Heart right ventricle (tissue), 16 donors: Measurements from ENCODE around the gene NFKB1. TPM values are rescaled to one million over a fixed set of nuclear protein-coding genes. Genes with fewer than 3 reads are reported as not detected.
A peak's percentile ranks its signal among the peaks of the same experiment; 100 is the strongest.

Source experiments
- ATAC-seq, 8 donors: fragments of 200-7000 bp; cut with Tn5 transposase; one replicate each; pipeline ENCODE4 v1.9.1; 2020; ENCODE audit warnings: mild to moderate bottlenecking in 8 of 8, moderate library complexity in 8 of 8, moderate number of reproducible peaks in 1 of 8
- DNase-seq, 2 donors: peaks; one replicate each; pipeline ENCODE4 v3.0.0-alpha.2; 2020
- H3K27ac ChIP-seq, 10 donors: fragments of 200-600 bp; sonication (generic) in 2 of 10; one replicate each; pipeline versions ENCODE4 v1.5.0 to v1.8.0; 2020 to 2022; ENCODE audit warnings: mild to moderate bottlenecking in 3 of 10
- H3K27me3 ChIP-seq, 7 donors: fragments of 200-600 bp; one replicate each; pipeline ENCODE4 v1.8.0; 2021 to 2022; ENCODE audit warnings: mild to moderate bottlenecking in 2 of 7
- H3K36me3 ChIP-seq, 9 donors: fragments of 200-600 bp; sonication (generic) in 1 of 9; one replicate each; pipeline versions ENCODE4 v1.5.0 to v1.8.0; 2020 to 2022; ENCODE audit warnings: mild to moderate bottlenecking in 2 of 9
- H3K4me1 ChIP-seq, 9 donors: fragments of 200-600 bp; sonication (generic) in 1 of 9; one replicate each; pipeline versions ENCODE4 v1.5.0 to v1.8.0; 2020 to 2022; ENCODE audit warnings: mild to moderate bottlenecking in 4 of 9
- H3K4me3 ChIP-seq, 10 donors: fragments of 200-600 bp; sonication (generic) in 2 of 10; one replicate each; pipeline versions ENCODE4 v1.5.0 to v1.8.0; 2020 to 2022; ENCODE audit warnings: mild to moderate bottlenecking in 7 of 10, moderate library complexity in 2 of 10
- H3K9me3 ChIP-seq, 11 donors: fragments of 200-600 bp in 10 of 11; sonication (generic) in 2 of 11; one replicate each; pipeline versions ENCODE4 v1.5.0 to v1.8.0; 2013 to 2022; ENCODE audit warnings: mild to moderate bottlenecking in 2 of 11, control low read depth in 1 of 11, moderate library complexity in 1 of 11
- WGBS, 2 donors: extraction: QIAGEN DNeasy Blood & Tissue Kit; methylation state at CpG; one replicate each; pipeline ENCODE4 v1.1.7; 2013; ENCODE audit warnings: inconsistent platforms in 1 of 2; 5-methylcytosine and 5-hydroxymethylcytosine counted together
- intact Hi-C, 10 donors: fragments of 100-400 bp; cut with DNase I; formaldehyde crosslinking; loops; one replicate each; pipeline versions ENCODE4 v1.11.1 to v1.14.2; 2022
- polyA plus RNA-seq, 2 donors: library from polyadenylated mRNA; stranded (reverse); fragments of 200-250 nt; gene quantifications; one replicate each; pipeline ENCODE4 v1.2.3, GENCODE V29; 2013
- total RNA-seq, 10 donors: library from RNA; stranded (reverse); fragmentation: NEBNext Ultra II Directional in 3 of 10; extraction: Animal tissue kit (Norgen Biotek cat#: 25700) in 3 of 10; gene quantifications; one replicate each; pipeline versions ENCODE4 v1.2.1 to v1.2.4, GENCODE V29; 2021 to 2023
- TF ChIP-seq, protein P1 (sequence below), 9 donors: fragments of 200-600 bp; sonication (generic) in 2 of 9; IDR thresholded peaks; one replicate each; pipeline versions ENCODE4 v1.5.0 to v1.8.0; 2021 to 2022; ENCODE audit warnings: antibody characterized with exemption in 9 of 9, mild to moderate bottlenecking in 5 of 9, moderate library complexity in 1 of 9
- donor health status: Arrhythmogenic right ventricular cardiomyopathy.
- donor health status: ischemic (EF 13 %, LVEDD 7.1; RV severe dilation, severe dysfunction).
- donor health status: healthy with polysubstance abuse.
- donor health status: DM: no; HTN: yes; CAD: no.
- donor health status: DM: no; HTN: no; CAD: no.
- donor health status: ischemic (EF 25% LVEDD 6.9; RV normal size, moderate dysfunction).
- donor health status: ischemic (EF 25% LVEDD 5.7; RV mildly dilated, moderate dysfunction).
- donor health status: healthy.
- donor health status: DM: yes; HTN: yes; CAD: no.
- donor health status: Ischemic cardiomyopathy.
- donor health status: ischemic (EF 35%, LVEDD 5.7; RV mildly dilated, moderate dysfunction).
- donor health status: nonischemic (EF 11% LVEDD 7.7; RV severe dilation, severe dysfunction).
- donor health status: DM: yes; HTN: yes; CAD: no.
- donor health status: PGD.
- donor health status: ischemic (EF 29% LVEDD 5.4; RV normal size, mild dysfunction).
- donor health status: nonischemic (EF 23%, LVEDD 6.1; RV moderate dilation, normal function).

Gene NFKB1
- total and polyA plus RNA-seq, 12 donors: 4.5 to 30.3 (median 19.9) TPM

DNA sequence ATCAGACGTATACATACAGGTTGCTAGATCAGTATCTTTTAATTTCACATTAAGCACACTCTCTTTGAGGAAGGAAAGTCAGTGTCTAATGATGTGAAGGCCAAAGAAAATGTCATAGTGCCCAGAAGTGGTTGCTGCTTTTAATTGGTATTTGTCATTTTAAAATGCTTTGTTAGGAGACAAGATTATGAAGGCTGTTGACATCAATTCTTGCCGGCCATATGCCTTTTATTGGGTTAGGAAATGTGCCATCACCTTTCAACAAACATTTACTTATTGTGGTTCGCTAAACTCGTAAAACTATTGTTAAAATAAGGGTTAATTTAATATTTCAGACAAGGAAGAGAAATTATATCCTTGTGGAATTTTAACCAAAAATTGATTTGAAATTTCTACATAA lies 32.2 kb downstream of the NFKB1 start:
- no peak for DNase-seq
- Histone ChIP-seq H3K36me3 (peaks cover 0 to 63% (median 2%) of the 10 kb centered on the region in 9 donors), H3K27ac (no peak overlapping the region), H3K27me3 (no peaks in the 10 kb centered on the region), H3K4me1 (peaks cover 0 to 34% (median 7%) of the 10 kb centered on the region in 9 donors), H3K4me3 (no peak overlapping the region), H3K9me3 (no peaks in the 10 kb centered on the region)
- intact Hi-C loops: no loop called here
- 93 to 96% methylated on average over 4 of the region's 4 CpGs for WGBS, 2 donors
- ATAC-seq: no peak
- TF ChIP-seq, protein P1, sequence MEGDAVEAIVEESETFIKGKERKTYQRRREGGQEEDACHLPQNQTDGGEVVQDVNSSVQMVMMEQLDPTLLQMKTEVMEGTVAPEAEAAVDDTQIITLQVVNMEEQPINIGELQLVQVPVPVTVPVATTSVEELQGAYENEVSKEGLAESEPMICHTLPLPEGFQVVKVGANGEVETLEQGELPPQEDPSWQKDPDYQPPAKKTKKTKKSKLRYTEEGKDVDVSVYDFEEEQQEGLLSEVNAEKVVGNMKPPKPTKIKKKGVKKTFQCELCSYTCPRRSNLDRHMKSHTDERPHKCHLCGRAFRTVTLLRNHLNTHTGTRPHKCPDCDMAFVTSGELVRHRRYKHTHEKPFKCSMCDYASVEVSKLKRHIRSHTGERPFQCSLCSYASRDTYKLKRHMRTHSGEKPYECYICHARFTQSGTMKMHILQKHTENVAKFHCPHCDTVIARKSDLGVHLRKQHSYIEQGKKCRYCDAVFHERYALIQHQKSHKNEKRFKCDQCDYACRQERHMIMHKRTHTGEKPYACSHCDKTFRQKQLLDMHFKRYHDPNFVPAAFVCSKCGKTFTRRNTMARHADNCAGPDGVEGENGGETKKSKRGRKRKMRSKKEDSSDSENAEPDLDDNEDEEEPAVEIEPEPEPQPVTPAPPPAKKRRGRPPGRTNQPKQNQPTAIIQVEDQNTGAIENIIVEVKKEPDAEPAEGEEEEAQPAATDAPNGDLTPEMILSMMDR (IDR thresholded peaks at IDR 0.05): no peak

DNA sequence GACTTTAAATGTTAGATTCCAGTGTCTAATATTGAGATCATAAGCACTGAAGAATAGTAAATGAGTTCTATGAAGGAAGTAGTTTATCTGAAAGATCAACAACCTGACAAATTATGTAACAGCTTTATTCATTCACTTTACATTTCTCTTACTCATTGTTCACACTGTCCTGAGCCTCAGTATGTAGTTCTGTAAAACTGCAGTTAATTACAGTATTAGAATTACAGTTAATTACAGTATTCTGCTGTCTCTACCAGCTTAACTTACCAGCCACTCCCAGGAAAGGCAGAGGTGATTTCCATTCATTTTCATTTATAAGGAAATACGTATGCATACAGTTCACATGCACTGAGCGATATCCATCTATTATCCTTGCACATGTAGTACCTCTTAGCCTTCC lies 32.7 kb downstream of the NFKB1 start:
- no peaks in the 10 kb centered on the region for H3K9me3 ChIP-seq
- ATAC-seq (no peak), DNase-seq (no peak)
- H3K27me3 ChIP-seq: no peaks in the 10 kb centered on the region
- peaks cover 0 to 28% (median 1%) of the 10 kb centered on the region in 9 donors for H3K4me1 ChIP-seq
- no peak overlapping the region for H3K27ac ChIP-seq
- TF ChIP-seq, protein P1 (IDR thresholded peaks at IDR 0.05): no peak
- H3K4me3 ChIP-seq: no peak overlapping the region
- peaks cover 0 to 68% (median 2%) of the 10 kb centered on the region in 9 donors for H3K36me3 ChIP-seq
- WGBS, 2 donors: 87 to 88% methylated on average over 2 of the region's 2 CpGs
- intact Hi-C loops: no loop called here

DNA sequence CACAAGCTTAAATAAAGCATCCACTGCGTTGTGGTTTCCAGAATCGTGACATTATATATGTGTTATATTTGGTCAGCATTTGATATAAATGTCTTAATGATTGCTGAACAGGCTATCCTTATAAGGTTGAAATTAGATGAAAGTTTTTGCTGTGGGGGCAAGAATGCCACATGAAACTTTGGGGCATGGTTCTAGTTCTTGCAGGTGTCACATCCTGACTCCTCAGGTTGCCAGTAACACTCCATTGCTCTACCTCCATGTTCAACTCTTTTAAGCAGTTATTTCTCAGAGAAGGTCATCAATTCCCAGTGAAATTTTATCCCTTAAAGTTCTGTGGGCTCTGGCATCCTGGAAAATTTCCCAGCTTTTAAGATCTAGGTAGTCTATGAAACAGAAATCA lies 33.7 kb downstream of the NFKB1 start:
- peaks cover 0 to 75% (median 6%) of the 10 kb centered on the region in 9 donors for H3K36me3 ChIP-seq
- DNase-seq: no peak
- no peaks in the 10 kb centered on the region for H3K27me3 ChIP-seq
- ATAC-seq: no peak
- intact Hi-C loops: no loop called here
- 93 to 96% methylated on average over 2 of the region's 2 CpGs for WGBS, 2 donors
- H3K9me3 ChIP-seq: no peaks in the 10 kb centered on the region
- no peak overlapping the region for H3K27ac ChIP-seq
- TF ChIP-seq, protein P1 (IDR thresholded peaks at IDR 0.05): no peak
- H3K4me1 ChIP-seq: peaks cover 0 to 25% (median 0%) of the 10 kb centered on the region in 9 donors
- H3K4me3 ChIP-seq: no peak overlapping the region

DNA sequence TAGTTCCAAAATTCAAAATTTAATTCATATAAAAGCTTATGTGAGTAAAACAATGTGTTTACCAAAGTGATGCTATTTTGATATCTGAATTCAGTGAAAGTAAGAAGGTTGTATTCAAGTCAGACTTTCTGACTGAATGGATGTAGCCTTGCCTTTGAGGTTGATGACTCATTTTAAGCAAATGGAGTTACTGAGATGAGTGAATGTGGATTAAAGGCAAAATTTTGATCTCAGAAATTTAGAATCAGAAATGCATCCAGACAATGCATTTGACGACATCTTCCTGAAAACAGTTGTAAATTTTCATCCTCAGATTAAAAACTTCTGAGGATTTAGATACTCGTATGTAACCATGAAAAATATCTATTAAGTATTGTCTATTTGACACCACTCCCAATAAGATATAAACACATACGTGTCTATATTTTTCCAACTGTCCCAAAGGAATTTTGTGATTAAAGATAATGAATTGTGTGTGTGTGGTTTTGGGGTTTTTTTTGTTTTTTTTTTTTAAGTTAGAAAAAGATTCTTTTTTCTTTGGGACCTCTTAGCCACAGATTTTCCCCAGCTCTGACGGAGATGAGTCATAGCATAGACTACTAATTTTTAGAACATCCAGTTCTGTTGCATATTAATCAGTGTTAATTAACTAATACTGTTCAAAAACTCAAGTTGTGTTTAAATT lies 34.4 kb downstream of the NFKB1 start:
- Histone ChIP-seq H3K36me3 (peaks cover 0 to 75% (median 8%) of the 10 kb centered on the region in 9 donors), H3K4me3 (no peak overlapping the region), H3K27me3 (no peaks in the 10 kb centered on the region), H3K27ac (peak overlapping the region in 1 of 10 donors; percentile 13), H3K9me3 (no peaks in the 10 kb centered on the region), H3K4me1 (peaks cover 0 to 25% (median 0%) of the 10 kb centered on the region in 9 donors)
- TF ChIP-seq, protein P1 (IDR thresholded peaks at IDR 0.05): no peak
- WGBS, 2 donors: 84 to 87% methylated on average over 4 of the region's 4 CpGs
- no peak for ATAC-seq
- intact Hi-C loops: no loop called here
- DNase-seq: no peak
